ENCODE data around the gene HOXC10.

The HOXC10 gene

DNA sequence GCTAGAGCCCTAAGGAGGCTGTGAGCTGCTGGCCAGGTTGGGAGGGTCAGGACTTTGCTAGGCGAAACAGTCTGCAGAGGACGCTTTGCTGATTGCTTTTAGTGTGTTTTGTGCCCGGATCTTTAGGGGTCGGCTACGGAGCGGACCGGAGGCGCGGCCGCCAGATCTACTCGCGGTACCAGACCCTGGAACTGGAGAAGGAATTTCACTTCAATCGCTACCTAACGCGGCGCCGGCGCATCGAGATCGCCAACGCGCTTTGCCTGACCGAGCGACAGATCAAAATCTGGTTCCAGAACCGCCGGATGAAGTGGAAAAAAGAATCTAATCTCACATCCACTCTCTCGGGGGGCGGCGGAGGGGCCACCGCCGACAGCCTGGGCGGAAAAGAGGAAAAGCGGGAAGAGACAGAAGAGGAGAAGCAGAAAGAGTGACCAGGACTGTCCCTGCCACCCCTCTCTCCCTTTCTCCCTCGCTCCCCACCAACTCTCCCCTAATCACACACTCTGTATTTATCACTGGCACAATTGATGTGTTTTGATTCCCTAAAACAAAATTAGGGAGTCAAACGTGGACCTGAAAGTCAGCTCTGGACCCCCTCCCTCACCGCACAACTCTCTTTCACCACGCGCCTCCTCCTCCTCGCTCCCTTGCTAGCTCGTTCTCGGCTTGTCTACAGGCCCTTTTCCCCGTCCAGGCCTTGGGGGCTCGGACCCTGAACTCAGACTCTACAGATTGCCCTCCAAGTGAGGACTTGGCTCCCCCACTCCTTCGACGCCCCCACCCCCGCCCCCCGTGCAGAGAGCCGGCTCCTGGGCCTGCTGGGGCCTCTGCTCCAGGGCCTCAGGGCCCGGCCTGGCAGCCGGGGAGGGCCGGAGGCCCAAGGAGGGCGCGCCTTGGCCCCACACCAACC, 44.8 kb downstream of the HOXC10 start:
- no peak for DNase-seq (ENCODE audit: low read depth)

DNA sequence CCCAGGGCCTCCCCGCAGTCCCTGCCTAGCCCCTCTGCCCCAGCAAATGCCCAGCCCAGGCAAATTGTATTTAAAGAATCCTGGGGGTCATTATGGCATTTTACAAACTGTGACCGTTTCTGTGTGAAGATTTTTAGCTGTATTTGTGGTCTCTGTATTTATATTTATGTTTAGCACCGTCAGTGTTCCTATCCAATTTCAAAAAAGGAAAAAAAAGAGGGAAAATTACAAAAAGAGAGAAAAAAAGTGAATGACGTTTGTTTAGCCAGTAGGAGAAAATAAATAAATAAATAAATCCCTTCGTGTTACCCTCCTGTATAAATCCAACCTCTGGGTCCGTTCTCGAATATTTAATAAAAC, 45.5 kb downstream of the HOXC10 start:
- no peak for DNase-seq (ENCODE audit: low read depth)

DNA sequence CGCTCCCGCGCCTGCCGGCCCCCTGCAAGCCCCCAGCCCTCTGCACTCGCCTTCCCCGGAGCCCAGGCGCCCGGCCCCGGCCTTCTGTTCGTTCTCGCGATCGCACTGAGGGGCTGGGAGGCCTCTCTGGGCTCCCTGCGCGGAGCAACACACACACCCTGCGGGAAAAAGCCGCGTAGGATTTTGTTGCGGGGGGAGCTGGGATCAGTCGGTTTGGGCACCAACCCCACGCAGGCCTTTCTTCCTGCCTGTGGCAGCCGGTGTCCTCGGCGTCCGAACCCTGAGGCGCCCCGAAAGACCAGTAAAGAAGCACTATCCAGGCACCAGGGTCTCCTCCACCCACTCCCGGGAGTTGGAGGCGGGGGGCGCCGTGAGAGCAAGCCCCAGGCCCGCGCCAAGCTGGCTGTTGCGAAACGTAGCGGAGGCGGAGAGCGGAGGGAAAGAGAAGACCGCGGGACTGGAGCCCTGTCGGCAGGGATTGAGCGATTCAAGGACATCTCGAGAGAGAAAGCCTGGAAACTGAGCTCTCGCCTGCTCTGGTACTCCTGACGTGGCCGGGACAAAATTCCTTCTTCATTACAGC, 46.0 kb downstream of the HOXC10 start:
- DNase-seq (ENCODE audit: low read depth): no peak

DNA sequence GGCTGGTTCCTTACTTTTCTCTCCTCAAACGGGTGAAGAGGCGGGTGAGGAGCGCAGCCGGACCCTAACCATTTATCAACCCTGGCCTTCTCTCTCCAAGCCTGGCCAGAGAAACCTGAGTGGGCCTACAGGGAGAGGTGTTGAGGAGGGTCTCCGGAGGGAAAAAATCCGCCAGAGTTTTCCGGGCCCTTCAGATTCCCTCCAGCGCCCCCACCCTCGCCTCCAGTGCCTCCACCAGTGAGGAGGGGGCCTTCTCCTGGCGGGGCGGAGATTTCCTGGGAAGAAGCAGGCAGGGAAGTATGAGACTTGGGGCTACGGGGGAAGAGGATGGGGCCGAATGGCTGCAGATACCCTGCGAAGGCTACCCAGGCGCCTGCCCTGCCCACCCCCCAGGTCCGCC, 46.5 kb downstream of the HOXC10 start:
- DNase-seq (ENCODE audit: low read depth): no peak

DNA sequence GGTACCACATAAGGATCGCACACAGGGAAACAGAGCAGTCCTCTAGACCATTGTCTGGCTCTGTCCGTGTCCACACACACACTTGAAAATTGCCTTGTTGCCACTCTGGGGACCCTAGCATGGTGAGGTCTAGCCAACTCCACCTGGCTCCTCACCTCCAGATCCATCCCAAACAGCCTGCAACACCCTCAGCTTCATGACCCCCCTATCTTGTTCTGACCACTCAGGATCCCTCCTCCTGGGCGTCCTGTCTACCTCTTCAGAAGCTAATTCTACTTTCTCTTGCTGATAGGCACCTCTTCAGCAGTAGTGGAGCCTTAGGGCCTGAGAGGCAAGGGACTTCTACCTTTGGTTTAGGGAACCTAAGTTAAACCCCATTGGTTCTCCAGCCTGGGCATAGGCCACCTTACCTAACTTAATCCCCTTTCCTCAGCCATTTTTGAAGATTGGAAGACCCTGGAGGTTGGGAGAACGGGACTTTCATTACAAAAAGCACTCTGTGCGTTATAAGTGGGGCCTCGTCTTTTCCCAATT, 47.2 kb downstream of the HOXC10 start:
- DNase-seq (ENCODE audit: low read depth): no peak

DNA sequence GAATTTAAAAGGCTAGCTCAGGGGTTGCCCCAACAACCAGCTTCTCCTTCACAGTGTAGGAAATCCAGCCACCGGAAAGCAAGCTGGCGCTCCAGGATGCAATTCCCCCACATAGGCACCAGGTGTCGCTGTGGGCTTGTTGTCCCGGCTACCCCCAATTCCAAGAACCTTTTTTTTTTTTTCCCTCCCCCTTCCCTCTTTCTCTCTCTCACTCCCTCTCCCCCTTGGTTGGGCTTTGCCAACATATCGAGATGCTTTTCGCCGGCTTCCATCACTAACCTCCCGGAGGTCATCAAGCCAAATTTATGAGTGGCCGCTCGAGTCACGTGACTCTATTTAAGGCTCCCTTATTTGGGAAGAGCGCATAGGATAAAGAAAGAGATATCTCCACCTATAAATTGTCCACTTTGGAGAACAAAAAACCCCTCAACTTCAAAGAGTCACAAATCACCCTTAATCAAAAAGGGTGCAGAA, 47.7 kb downstream of the HOXC10 start, which contains the start of gene HOXC5:
Gene HOXC5, plus strand, starts transcription at position 424 of the 474 bp plus-strand sequence. CDS start 73 bp downstream, outside the sequence.
- peak; percentile 28 for DNase-seq (ENCODE audit: low read depth)

DNA sequence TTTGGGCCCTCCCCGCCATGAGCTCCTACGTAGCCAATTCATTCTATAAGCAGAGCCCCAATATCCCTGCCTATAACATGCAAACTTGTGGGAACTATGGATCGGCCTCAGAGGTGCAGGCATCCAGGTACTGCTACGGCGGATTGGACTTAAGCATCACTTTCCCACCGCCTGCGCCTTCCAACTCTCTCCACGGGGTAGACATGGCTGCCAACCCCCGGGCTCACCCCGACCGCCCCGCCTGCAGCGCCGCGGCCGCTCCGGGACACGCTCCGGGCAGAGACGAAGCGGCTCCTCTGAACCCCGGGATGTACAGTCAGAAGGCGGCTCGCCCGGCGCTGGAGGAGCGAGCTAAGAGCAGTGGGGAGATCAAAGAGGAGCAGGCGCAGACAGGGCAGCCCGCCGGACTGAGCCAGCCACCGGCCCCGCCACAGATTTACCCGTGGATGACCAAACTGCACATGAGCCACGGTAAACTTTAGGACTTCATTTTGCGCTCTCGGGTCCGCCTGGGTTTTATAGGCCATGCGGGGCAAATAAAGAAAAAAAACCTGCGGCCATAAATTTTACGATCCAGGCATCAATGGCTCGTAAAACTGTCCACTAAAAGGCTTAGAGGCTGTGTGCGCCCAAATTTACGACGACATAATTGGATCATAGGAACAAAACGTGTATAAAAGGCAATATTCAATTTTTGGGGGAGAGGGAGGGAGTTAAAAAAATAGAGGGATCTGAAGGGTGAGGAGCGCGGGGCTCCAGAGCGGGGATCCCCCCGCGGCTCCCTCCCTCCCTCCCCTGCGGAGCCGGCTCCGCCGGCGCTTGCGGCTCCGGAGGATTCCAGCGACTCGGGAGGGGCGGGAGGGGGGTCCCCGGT, 48.4 kb downstream of the HOXC10 start:
- no peak for DNase-seq (ENCODE audit: low read depth)

DNA sequence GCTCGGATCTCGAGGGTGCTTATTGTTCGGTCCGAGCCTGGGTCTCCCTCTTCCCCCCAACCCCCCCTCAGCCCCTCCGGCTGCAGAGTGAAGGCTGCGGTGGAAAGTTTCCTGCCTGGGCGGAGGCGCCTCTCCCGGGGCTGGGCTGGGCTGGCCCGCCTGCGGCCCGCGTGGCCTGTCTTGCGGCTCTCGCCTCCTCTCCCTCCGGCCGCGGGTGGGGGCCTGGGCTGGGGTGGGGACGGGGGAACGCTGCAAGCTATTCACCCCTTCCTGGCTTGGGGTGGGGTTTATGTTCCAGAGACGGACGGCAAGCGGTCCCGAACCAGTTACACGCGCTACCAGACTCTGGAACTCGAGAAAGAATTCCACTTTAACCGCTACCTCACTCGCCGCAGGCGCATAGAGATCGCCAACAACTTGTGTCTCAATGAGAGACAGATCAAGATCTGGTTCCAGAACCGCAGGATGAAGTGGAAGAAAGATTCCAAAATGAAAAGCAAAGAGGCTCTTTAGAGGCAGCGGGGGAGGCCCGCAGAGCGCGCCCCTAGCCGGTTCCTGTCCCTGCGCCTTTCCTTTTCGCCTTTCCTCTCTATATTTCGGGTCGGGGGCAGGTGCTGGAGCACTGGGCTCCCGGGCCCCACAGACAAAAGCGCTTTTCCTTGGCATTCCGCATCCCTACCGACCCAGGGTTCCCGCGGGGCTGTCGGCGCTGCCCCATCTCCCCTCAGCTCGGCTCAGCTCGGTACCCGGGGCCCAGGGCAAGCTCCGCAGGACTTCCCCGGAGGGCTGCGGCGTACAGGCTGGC, 49.2 kb downstream of the HOXC10 start:
- no peak for DNase-seq (ENCODE audit: low read depth)

DNA sequence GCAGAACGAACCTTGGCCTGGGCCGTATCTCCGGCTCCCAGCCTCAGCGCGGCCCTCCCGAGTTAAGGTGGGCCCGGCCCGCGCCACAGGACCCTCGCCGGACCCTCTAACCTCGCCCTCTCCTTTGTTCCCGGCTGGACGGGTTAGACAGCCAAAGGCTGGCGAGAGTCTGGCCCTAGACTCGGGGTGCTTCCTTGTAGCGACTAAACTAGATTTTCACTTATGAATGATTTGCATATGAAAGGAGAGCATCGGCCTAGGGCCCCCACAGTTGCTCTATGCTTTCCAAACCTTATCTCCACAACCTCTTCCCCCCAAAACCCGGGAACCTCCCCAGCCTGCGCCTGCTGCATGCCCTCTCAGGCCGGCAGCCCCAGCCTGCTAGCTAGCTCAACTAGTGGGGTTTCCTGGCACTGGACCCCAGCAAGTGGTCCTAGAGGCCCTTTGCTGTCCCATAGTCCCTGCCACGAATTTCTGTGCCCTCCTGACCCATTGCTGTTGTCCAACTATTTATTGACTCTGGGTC, 49.9 kb downstream of the HOXC10 start:
- no peak for DNase-seq (ENCODE audit: low read depth)

DNA sequence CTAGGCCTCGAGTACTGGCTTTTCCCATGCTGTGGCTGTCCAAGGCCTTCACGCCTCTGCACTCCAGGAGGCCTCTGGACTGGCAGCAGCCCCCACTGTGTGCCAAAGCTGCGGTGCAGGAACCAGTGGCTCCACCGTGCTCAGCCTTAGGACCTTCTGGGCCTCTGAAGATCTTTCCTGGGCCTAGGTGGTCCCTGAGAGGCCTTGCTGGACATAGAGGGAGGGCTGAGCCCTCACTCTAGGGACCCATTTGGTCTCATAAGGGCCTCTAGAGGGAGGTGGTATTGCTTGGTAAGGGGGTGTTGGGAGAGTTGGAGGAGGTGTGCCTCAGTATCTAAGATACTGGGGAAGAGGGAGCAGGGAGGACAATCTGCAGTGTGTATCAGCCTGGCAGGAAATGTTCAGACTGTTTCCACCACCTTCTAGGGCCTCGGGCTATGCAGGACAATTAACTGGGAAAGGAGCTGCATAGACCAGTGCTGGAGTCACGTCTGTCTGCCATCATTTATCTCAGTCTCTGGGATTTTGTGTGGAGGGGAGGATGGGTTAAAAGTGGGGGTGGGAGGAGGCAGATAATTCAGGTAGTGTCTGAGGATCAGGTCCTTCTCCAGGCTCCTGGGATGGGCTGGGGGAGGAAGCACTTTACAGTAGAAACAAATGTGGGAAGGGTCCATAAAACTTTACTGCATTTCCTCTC, 50.8 kb downstream of the HOXC10 start:
- DNase-seq (ENCODE audit: low read depth): no peak

DNA sequence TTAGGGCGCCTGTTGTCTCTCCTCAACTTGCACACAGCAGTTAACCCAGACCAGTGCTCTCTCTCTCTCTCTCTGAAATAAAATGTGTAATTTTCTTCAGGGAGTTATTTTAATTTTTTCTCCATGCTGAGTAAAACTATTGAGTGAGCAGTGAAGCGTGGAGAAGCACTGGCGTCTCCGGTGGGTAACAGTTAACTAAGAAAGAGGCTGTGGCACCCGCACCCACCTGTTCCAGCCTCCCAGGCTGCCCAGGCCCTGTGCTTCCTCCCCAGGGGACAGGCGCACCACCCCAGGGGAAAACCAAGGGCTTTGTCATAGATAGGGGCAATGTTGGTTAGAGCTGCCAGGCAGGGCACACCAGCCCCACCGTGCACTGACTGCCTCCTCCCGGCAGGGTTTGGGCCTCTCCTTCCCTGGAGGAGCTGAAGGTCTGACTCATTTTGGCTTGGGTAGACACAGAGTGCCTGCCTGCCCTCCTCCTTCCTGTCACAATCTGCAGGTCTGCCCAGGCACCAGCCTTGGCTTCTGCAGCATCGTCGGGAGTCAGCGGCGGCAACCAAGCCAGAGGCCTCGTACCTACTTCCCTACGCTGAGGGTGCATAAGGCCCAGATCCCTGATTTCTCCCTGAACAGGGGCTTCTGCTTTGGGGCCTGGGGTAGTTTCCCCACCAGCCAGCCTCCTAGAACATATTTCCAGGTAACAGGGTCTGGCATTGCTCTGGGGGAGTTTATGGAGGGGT, 51.8 kb downstream of the HOXC10 start:
- DNase-seq (ENCODE audit: low read depth): no peak

DNA sequence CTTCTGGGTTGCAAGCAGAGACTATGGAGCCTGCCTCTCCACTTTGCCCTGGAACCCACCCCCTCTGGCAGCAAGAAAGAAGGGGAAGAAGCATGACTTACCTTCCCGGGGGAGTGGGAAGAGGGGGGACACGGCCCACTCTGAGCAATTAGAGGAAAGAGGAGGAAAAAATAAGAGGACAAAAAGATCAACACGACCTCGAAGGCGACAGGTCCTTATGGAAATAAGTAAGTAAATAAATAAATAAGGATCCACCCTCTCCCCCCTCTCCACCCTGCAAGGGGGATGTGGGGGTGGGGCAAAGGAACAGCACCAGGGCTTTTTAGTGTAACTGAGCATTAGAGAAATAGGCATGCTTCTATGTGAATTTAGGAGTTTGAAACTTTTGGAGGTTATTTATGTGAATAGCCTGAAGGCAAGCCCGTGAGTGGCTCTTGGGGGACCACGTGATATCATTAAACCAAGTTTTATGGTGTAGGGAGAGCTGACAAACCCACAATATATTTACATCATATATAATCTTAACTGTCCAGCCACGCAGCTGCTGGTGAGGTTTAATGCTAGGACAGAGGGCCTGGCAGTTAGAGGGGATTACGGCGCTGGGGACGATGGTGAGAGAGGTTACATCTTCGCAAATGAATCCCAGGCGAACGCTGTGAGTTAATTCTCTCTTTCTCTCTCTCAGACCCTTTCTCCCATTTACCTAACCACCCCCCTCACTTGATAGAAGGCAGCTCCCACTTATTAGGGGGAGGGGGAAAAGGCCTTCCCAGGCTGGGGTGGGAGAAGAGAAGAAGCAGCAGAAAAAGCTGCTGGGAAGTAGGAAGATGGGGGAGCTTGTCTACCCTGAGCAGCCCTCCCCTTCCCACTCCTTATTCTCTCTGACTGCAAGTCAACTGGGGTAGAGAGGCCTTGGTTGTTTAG, 52.7 kb downstream of the HOXC10 start:
- no peak for DNase-seq (ENCODE audit: low read depth)

DNA sequence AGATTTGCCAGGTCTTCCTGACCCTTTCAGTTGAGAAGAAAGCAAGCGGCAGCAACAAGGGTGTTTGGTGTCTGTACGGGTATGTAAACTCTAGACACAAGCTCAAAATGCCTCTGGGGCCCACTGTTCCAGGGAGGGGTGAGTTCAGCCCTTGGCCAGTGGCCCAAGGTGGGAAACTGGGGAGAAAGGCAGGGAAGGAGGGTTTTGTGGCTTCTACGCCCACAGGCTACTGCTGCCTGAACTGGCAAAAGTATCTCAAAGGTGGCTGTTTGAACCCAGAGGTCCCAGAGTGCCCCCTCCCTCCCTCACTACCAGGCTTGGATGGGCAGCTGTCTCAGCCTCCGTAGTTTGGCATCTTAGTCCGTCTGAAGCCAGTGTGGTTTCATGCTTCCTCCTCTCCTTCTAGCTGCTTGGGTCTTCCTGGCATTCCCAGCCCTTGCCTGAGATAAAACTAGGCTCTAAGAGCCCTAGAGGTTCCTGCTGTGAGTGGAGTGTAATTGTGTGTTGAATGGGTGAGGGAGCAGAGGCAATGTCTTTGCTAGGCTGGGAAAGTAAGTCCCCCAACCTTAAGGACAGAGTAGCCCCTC, 53.4 kb downstream of the HOXC10 start:
- no peak for DNase-seq (ENCODE audit: low read depth)

DNA sequence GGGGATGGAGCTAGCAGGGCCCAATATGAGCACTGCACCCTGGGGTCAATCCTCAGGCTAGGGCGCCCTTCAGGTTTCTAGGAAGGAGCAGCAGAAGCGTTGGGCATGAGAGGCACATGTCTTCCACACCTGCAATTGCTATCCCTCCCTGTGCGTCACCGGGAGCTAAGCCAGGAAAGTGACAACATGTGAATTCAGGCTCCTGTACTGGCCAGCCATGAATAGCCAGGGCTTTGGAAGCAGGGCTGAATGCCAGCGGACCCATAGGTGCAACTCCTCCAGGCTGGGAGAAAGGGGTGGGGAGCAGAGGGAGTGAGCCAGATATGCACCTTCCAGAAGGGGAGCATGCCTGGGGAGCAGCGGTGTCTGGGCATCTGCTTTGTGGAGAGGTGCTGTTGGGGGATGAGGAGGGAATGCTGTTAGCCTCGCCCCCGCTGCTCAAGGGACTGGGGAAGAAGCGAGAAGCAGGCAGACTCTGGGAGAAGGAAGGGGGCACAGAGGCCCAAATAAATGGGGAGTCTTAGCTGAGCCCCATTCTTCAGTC, 54.0 kb downstream of the HOXC10 start:
- DNase-seq (ENCODE audit: low read depth): no peak

DNA sequence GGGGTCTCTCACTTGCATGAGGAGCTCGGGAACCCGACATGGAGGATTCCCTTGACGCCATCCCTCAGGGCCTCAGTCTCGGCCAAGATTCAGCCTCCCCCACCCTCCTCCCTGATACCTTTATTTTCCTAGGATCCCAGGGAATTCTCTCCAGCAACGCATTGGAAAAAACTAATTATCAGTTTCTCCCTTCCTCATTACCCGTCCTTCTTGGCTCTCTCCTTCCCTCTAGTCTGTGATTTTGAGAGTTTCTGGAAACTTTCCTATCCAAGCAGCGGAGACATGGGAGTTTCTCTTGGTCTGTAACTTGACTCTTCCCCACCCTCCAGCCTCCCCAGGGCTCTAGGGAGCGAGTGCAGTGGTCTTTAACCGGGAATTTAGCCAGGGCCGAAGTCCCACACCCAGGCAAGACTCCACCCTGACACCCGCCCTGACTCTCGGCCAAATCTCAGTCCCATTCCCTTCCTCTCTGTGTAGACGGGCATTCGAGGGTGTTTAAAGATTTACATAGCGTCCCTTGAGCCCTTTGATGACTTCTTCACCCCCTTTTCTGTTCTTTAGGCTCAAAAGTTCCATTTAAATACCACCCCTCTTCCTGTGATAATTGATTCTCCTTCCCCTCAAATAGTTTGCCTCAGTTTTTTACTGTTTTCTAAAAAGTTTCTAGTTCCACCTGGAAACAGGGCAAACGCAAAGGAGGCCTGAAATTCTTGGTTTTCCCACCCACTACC, 54.6 kb downstream of the HOXC10 start:
- no peak for DNase-seq (ENCODE audit: low read depth)
